UCSD-AML1 (cell line): ENCODE results near the gene CLK3.
"Not testable (repeated sequence)": the region's sequence is repeated elsewhere in the genome, so short reads cannot be mapped to it uniquely, and the experiment has no call there.

Source experiments
- DNase-seq: peaks from one replicate; lab custom pipeline; 2025; ENCODE audit not compliant: unreplicated experiment; lab: John Stamatoyannopoulos, UW

The CLK3 gene

GRCh38 chr15:74615508-74616365, at the start of gene CLK3:
CLK3 (plus strand) TSS chr15:74615836; CDS start chr15:74619197, 3,361 bp downstream.
- peak; percentile 96 for DNase-seq

- no peak for DNase-seq
Observed at GRCh38 chr15:74568594-74568993, 47.0 kb upstream of the CLK3 start.

- DNase-seq = no peak
Observed at GRCh38 chr15:74569731-74570070, 45.9 kb upstream of the CLK3 start.

- no peak for DNase-seq
Observed at GRCh38 chr15:74571191-74571590, 44.4 kb upstream of the CLK3 start.

- no peak for DNase-seq
Observed at GRCh38 chr15:74573987-74574386, 41.6 kb upstream of the CLK3 start.

GRCh38 chr15:74578496-74578994, 37.1 kb upstream of the CLK3 start:
- DNase-seq = no peak

GRCh38 chr15:74579001-74579400, 36.6 kb upstream of the CLK3 start:
- DNase-seq = no peak

- no peak for DNase-seq
Observed at GRCh38 chr15:74580538-74581350, 34.9 kb upstream of the CLK3 start.

- no peak for DNase-seq
Observed at GRCh38 chr15:74584204-74584603, 31.4 kb upstream of the CLK3 start.

- peak; percentile 55 for DNase-seq
Observed at GRCh38 chr15:74584779-74585178, 30.9 kb upstream of the CLK3 start.

- no peak for DNase-seq
Observed at GRCh38 chr15:74585191-74585590, 30.4 kb upstream of the CLK3 start.

- no peak for DNase-seq
Observed at GRCh38 chr15:74585857-74586256, 29.8 kb upstream of the CLK3 start.

GRCh38 chr15:74589826-74590225, 25.8 kb upstream of the CLK3 start:
- no peak for DNase-seq

GRCh38 chr15:74592222-74592621, 23.4 kb upstream of the CLK3 start:
- no peak for DNase-seq

GRCh38 chr15:74593122-74593521, 22.5 kb upstream of the CLK3 start:
- DNase-seq = no peak

- no peak for DNase-seq
Observed at GRCh38 chr15:74594455-74594854, 21.2 kb upstream of the CLK3 start.

GRCh38 chr15:74595271-74595670, 20.4 kb upstream of the CLK3 start:
- DNase-seq = no peak

GRCh38 chr15:74596736-74597135, 18.9 kb upstream of the CLK3 start:
- not testable (repeated sequence) for DNase-seq

- DNase-seq = not testable (repeated sequence)
Observed at GRCh38 chr15:74597146-74597705, 18.4 kb upstream of the CLK3 start.

- peak; percentile 76 for DNase-seq
Observed at GRCh38 chr15:74598126-74598842, 17.4 kb upstream of the CLK3 start.

GRCh38 chr15:74599156-74599555, 16.5 kb upstream of the CLK3 start:
- DNase-seq = no peak
